OCI-LY7 (cell line): Measurements from ENCODE around the gene MMD. TPM values are rescaled to one million over a fixed set of nuclear protein-coding genes. Genes with fewer than 3 reads are reported as not detected.
A peak's percentile ranks its signal among the peaks of the same experiment; 100 is the strongest.

ENCODE experiments used
- BruUV-seq: library from RNA; stranded (reverse); fragments of 400-500 nt; replicated peaks from 2 replicates; lab custom pipeline; 2021; lab: Mats Ljungman, UMichigan
- CTCF ChIA-PET: fragments of 300-600 bp; sonication (Branson Sonifier 250); formaldehyde crosslinking; loops from one replicate; lab custom pipeline; 2022; ENCODE audit warnings: antibody characterized with exemption; ENCODE audit not compliant: unreplicated experiment; lab: Charles Lee
- POLR2A ChIA-PET: fragments of 300-600 bp; sonication (Branson Sonifier 250); formaldehyde crosslinking; loops from one replicate; lab custom pipeline; 2022; ENCODE audit warnings: antibody characterized with exemption; lab: Charles Lee
- DNase-seq: peaks from one replicate; pipeline ENCODE4 v3.0.0-alpha.2; 2015; ENCODE audit warnings: low spot score
- H2AFZ ChIP-seq: fragments of 200-600 bp; sonication (generic), shearing (Covaris generic); 2 replicates; pipeline ENCODE4 v1.6.1; 2014; ENCODE audit warnings: mild to moderate bottlenecking, antibody characterized with exemption, low read length, moderate library complexity
- H3K27ac ChIP-seq: fragments of 200-600 bp; sonication (generic); 2 replicates; pipeline ENCODE4 v1.5.1; 2014; ENCODE audit warnings: mixed run types, low read depth, mild to moderate bottlenecking, moderate library complexity, low read length, inconsistent platforms; ENCODE audit not compliant: poor library complexity, severe bottlenecking
- H3K36me3 ChIP-seq: fragments of 200-600 bp; sonication (generic); 2 replicates; pipeline ENCODE4 v1.6.1; 2014; ENCODE audit warnings: mild to moderate bottlenecking, antibody characterized with exemption, low read length, moderate library complexity, mixed read lengths; ENCODE audit not compliant: insufficient read depth
- H3K4me1 ChIP-seq: fragments of 200-600 bp; sonication (generic); 2 replicates; pipeline ENCODE4 v1.5.1; 2014; ENCODE audit warnings: mild to moderate bottlenecking, low read length; ENCODE audit not compliant: insufficient read depth, poor library complexity, severe bottlenecking
- H3K4me2 ChIP-seq: fragments of 200-600 bp; sonication (generic); 2 replicates; pipeline ENCODE4 v1.6.1; 2014; ENCODE audit warnings: mild to moderate bottlenecking, low read length
- H3K4me3 ChIP-seq: fragments of 200-600 bp; sonication (generic); 2 replicates; pipeline ENCODE4 v1.5.1; 2014; ENCODE audit warnings: mild to moderate bottlenecking, low read depth, low read length; ENCODE audit not compliant: poor library complexity, severe bottlenecking
- H3K79me2 ChIP-seq: fragments of 200-600 bp; sonication (generic); 2 replicates; pipeline ENCODE4 v1.6.1; 2016; ENCODE audit warnings: low read depth, mild to moderate bottlenecking, low read length, moderate library complexity, mixed read lengths; ENCODE audit not compliant: insufficient read depth
- H3K9me2 ChIP-seq: fragments of 200-600 bp; sonication (generic); 2 replicates; pipeline ENCODE4 v1.6.1; 2016; ENCODE audit warnings: mild to moderate bottlenecking, low read length, mixed read lengths; ENCODE audit not compliant: insufficient read depth
- H3K9me3 ChIP-seq: fragments of 200-600 bp; sonication (generic); 2 replicates; pipeline ENCODE4 v1.6.1; 2014; ENCODE audit warnings: mild to moderate bottlenecking, mixed run types, low read length, mixed read lengths
- H4K20me1 ChIP-seq: fragments of 200-600 bp; sonication (generic); 2 replicates; pipeline ENCODE4 v1.6.1; 2014; ENCODE audit warnings: mild to moderate bottlenecking, antibody characterized with exemption, low read length, moderate library complexity, mixed read lengths; ENCODE audit not compliant: insufficient read depth
- CTCF ChIP-seq: fragments of 200-600 bp; sonication (generic); conservative IDR thresholded peaks from 2 replicates; pipeline ENCODE4 v1.5.1; 2014; ENCODE audit warnings: mild to moderate bottlenecking, antibody characterized with exemption, low read length, moderate library complexity, mixed read lengths
- EZH2phosphoT487 ChIP-seq: fragments of 200-600 bp; sonication (generic); IDR thresholded peaks from 2 replicates; pipeline ENCODE4 v1.6.1; 2018; ENCODE audit warnings: low read depth, borderline replicate concordance, mild to moderate bottlenecking, mixed run types, antibody characterized with exemption, low read length, moderate library complexity, mixed read lengths
- intact Hi-C: fragments of 100-400 bp; cut with micrococcal nuclease; formaldehyde crosslinking; loops from one replicate; pipeline ENCODE4 v1.10.0; 2022; ENCODE audit not compliant: unreplicated experiment
- total RNA-seq, 2 experiments: library from RNA; depleted of rRNA in 1 of 2; stranded (reverse); fragments of >200 nt in 1 of 2; shearing (Covaris generic) in 1 of 2; gene quantifications; 2 replicates each; pipeline ENCODE4 v1.2.3, GENCODE V29; 2014 to 2022

MMD gene
- total RNA-seq, 2 experiments from 2014 or later: 42.7 to 43.8 TPM

- DNase-seq: peak; percentile 73
- Histone ChIP-seq H3K27ac (no peak overlapping the region), H4K20me1 (no peaks in the 10 kb centered on the region), H3K4me2 (peak overlapping the region; percentile 35), H3K4me3 (no peak overlapping the region), H3K9me2 (no peaks in the 10 kb centered on the region), H3K36me3 (no peaks in the 10 kb centered on the region), H3K4me1 (peaks cover 39% of the 10 kb centered on the region), H3K9me3 (no peaks in the 10 kb centered on the region), H2AFZ (peak overlapping the region; percentile 55; the same call in 1 of the 2 replicates), H3K79me2 (no peaks in the 10 kb centered on the region)
- CTCF ChIA-PET: no interaction called here
- BruUV-seq: no TSS peak
- intact Hi-C loops: no loop called here
- POLR2A ChIA-PET: interaction anchor here (0.9 to 1.0 kb wide), 2 partner anchors 42 to 58 kb away, joined by 3 to 4 read pairs; partner anchors contain the start of gene MMD
- TF ChIP-seq CTCF: no peak
Observed at GRCh38 chr17:55463600-55463999, 42.0 kb upstream of the MMD start.

GRCh38 chr17:55462711-55463110 is 41.1 kb upstream of the MMD start:
- TF ChIP-seq EZH2phosphoT487 (no peak), CTCF (no peak)
- Histone ChIP-seq H3K79me2 (no peaks in the 10 kb centered on the region), H2AFZ (no peak overlapping the region; the same call in 1 of the 2 replicates), H3K9me2 (no peaks in the 10 kb centered on the region), H4K20me1 (no peaks in the 10 kb centered on the region), H3K36me3 (no peaks in the 10 kb centered on the region), H3K4me1 (peaks cover 39% of the 10 kb centered on the region), H3K4me2 (no peak overlapping the region), H3K9me3 (no peaks in the 10 kb centered on the region), H3K27ac (no peak overlapping the region), H3K4me3 (no peak overlapping the region)
- BruUV-seq: no TSS peak
- DNase-seq: no peak
- ChIA-PET CTCF (no interaction called here), POLR2A (interaction anchor here (1.0 kb wide), 1 partner anchor 57 kb away, joined by 3 read pairs; no protein-coding TSS in a partner anchor)
- intact Hi-C loops: no loop called here

- Histone ChIP-seq H3K9me3 (no peaks in the 10 kb centered on the region), H3K4me3 (no peak overlapping the region), H2AFZ (no peak overlapping the region), H3K4me2 (no peak overlapping the region), H3K27ac (no peak overlapping the region), H4K20me1 (no peaks in the 10 kb centered on the region), H3K79me2 (no peaks in the 10 kb centered on the region), H3K9me2 (no peaks in the 10 kb centered on the region), H3K36me3 (no peaks in the 10 kb centered on the region), H3K4me1 (peaks cover 35% of the 10 kb centered on the region)
- no peak for DNase-seq
- no TSS peak for BruUV-seq
- intact Hi-C loops: no loop called here
- no peak for TF ChIP-seq CTCF
- CTCF ChIA-PET: no interaction called here
- POLR2A ChIA-PET: no interaction called here
Observed at GRCh38 chr17:55462234-55462633, 40.6 kb upstream of the MMD start.
